Loucy (cell line): ENCODE data around the gene EME2.

Source experiments
- H2AFZ ChIP-seq: fragments of 200-600 bp; sonication (generic); 2 replicates; pipeline ENCODE4 v1.6.0; 2016; ENCODE audit warnings: antibody characterized with exemption, mild to moderate bottlenecking, low read length, moderate library complexity
- H3F3A ChIP-seq: fragments of 200-600 bp; 2 replicates; pipeline ENCODE4 v1.6.0; 2016; ENCODE audit warnings: antibody characterized with exemption, low read depth, mild to moderate bottlenecking
- H3K27me3 ChIP-seq: fragments of 200-600 bp; sonication (generic); 2 replicates; pipeline ENCODE4 v1.6.1; 2014; ENCODE audit warnings: low read length, mild to moderate bottlenecking; ENCODE audit not compliant: insufficient read depth, poor library complexity, severe bottlenecking
- H3K36me3 ChIP-seq: fragments of 200-600 bp; sonication (generic); 2 replicates; pipeline ENCODE4 v1.6.1; 2016; ENCODE audit warnings: low read length; ENCODE audit not compliant: insufficient read depth
- H3K4me1 ChIP-seq: fragments of 200-600 bp; sonication (generic); 2 replicates; pipeline ENCODE4 v1.5.1; 2014; ENCODE audit warnings: low read length, mild to moderate bottlenecking; ENCODE audit not compliant: insufficient read depth, poor library complexity, severe bottlenecking
- H3K4me2 ChIP-seq: fragments of 200-600 bp; sonication (generic); 2 replicates; pipeline ENCODE4 v1.6.0; 2014; ENCODE audit warnings: antibody characterized with exemption, low read length, low read depth, mild to moderate bottlenecking; ENCODE audit not compliant: poor library complexity, severe bottlenecking
- H3K4me3 ChIP-seq: fragments of 200-600 bp; sonication (generic); 2 replicates; pipeline ENCODE4 v1.5.1; 2014; ENCODE audit warnings: low read length, mild to moderate bottlenecking, mixed read lengths; ENCODE audit not compliant: poor library complexity, severe bottlenecking
- H3K79me2 ChIP-seq: fragments of 200-600 bp; sonication (generic); 2 replicates; pipeline ENCODE4 v1.6.1; 2014; ENCODE audit warnings: low read length; ENCODE audit not compliant: insufficient read depth
- H3K9ac ChIP-seq: fragments of 200-600 bp; sonication (generic); 2 replicates; pipeline ENCODE4 v1.6.0; 2014; ENCODE audit warnings: mild to moderate bottlenecking, low read depth, low read length, moderate library complexity; ENCODE audit not compliant: poor library complexity, severe bottlenecking
- H3K9me2 ChIP-seq: fragments of 200-600 bp; sonication (generic); replicated peaks from 2 replicates; pipeline ENCODE4 v1.6.1; 2016; ENCODE audit warnings: low read depth, low read length, mixed read lengths
- H3K9me3 ChIP-seq: fragments of 200-600 bp; sonication (generic); 2 replicates; pipeline ENCODE4 v1.6.1; 2014; ENCODE audit warnings: mild to moderate bottlenecking, antibody characterized with exemption, low read length, low read depth; ENCODE audit not compliant: insufficient read depth
- H4K20me1 ChIP-seq: fragments of 200-600 bp; sonication (generic); 2 replicates; pipeline ENCODE4 v1.6.0; 2014; ENCODE audit warnings: antibody characterized with exemption, low read length, mild to moderate bottlenecking; ENCODE audit not compliant: insufficient read depth, poor library complexity, severe bottlenecking
- EZH2phosphoT487 ChIP-seq: fragments of 200-600 bp; IDR thresholded peaks from 2 replicates; pipeline ENCODE4 v1.6.1; 2018; ENCODE audit warnings: antibody characterized with exemption, mild to moderate bottlenecking, moderate library complexity, borderline replicate concordance
- TF ChIP-seq, protein P1 (sequence below): fragments of 200-600 bp; sonication (generic); conservative IDR thresholded peaks from 2 replicates; pipeline ENCODE4 v1.5.1; 2014; ENCODE audit warnings: mild to moderate bottlenecking, antibody characterized with exemption, low read length

The EME2 gene

DNA sequence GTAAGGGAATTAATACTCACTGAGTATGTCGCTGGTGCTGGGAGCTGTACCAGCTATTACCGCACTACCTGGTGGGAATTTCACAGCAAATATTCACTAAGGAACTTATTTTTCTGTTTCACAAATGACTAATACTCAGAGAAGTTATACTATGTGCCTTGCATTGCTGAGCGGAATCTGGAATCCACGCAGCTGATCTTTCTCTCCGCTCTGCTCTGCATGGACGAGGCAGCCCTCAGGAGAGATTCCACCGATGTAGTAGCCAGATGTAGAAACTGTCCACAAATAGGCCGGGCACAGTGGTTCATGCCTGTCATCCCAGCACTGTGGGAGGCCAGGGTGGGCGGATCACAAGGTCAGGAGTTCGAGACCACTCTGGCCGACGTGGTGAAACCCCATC, 18.4 kb upstream of the EME2 start:
- Histone ChIP-seq H3K9me2 (no peaks in the 10 kb centered on the region), H3K27me3 (no peaks in the 10 kb centered on the region), H4K20me1 (no peaks in the 10 kb centered on the region), H3F3A (no peaks in the 10 kb centered on the region), H3K79me2 (no peaks in the 10 kb centered on the region), H3K4me3 (no peak overlapping the region), H3K36me3 (no peaks in the 10 kb centered on the region; the same call in 1 of the 2 replicates), H3K4me2 (no peak overlapping the region), H2AFZ (no peak overlapping the region), H3K9me3 (no peaks in the 10 kb centered on the region), H3K4me1 (no peaks in the 10 kb centered on the region), H3K9ac (no peak overlapping the region)
- TF ChIP-seq, protein P1, sequence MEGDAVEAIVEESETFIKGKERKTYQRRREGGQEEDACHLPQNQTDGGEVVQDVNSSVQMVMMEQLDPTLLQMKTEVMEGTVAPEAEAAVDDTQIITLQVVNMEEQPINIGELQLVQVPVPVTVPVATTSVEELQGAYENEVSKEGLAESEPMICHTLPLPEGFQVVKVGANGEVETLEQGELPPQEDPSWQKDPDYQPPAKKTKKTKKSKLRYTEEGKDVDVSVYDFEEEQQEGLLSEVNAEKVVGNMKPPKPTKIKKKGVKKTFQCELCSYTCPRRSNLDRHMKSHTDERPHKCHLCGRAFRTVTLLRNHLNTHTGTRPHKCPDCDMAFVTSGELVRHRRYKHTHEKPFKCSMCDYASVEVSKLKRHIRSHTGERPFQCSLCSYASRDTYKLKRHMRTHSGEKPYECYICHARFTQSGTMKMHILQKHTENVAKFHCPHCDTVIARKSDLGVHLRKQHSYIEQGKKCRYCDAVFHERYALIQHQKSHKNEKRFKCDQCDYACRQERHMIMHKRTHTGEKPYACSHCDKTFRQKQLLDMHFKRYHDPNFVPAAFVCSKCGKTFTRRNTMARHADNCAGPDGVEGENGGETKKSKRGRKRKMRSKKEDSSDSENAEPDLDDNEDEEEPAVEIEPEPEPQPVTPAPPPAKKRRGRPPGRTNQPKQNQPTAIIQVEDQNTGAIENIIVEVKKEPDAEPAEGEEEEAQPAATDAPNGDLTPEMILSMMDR, result no peak
- TF ChIP-seq EZH2phosphoT487, result no peak

DNA sequence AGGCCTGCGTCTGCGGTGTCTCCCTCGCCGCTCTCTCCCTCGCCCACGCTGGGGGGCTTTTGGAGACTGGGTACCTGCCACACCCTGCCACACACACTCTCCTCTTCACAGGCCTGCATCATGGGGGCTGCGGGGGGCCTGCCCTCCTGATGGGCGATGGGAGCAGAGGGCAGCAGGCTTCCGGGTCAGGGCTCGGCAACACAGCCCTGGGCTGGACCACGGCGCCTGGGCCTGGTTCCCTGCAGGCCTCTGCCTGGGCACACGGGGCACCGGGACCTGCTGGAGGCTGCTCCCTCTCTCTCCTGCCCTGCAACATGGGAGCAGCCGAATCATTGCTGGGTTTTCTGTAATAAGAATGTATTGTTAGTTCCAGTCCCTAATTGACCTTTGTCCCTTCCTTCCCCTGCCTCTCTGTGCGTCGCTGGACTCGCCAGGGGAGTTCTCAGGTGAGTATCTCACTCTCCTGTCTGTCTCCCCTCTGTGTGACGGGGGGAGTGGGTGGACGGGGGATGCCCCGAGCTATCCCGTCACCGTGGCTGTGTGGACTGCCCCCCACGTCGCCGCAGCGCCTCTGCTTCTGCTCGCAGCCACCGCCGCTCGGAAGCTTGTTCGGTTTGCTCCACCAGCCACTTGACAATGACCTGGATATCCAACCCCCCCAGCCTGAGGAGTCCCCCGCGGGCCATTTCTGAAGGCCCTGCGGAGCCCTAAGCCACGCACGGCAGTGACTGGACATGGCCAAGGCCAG, 14.7 kb upstream of the EME2 start:
- Histone ChIP-seq H3K9me3 (no peaks in the 10 kb centered on the region), H3K4me3 (no peak overlapping the region), H3K36me3 (no peaks in the 10 kb centered on the region), H3K27me3 (no peaks in the 10 kb centered on the region), H3K79me2 (no peaks in the 10 kb centered on the region), H3K9me2 (no peaks in the 10 kb centered on the region), H3F3A (no peaks in the 10 kb centered on the region), H4K20me1 (no peaks in the 10 kb centered on the region), H2AFZ (no peak overlapping the region), H3K4me2 (no peak overlapping the region), H3K4me1 (no peaks in the 10 kb centered on the region), H3K9ac (no peak overlapping the region)
- TF ChIP-seq, protein P1, result no peak

DNA sequence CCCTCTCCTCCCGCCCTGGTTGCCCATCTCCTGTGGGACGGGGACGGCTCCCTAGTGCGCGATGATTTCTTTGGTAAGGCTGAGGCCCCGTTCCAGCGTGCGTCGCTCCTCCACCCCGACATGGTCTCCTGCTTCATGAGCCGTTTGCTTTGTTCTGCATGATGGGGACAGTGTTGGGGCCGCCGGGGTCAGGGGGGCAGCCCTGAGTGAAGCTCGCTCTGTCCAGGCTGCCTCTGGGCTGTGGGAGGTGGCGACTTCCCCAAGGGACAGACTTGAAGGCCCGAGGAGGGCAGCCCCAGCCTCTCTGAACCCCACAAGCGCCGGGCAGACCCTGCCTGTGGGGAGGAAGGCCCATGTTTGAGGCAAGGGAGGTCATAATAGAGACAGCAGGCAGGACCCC, 13.7 kb upstream of the EME2 start:
- no peak overlapping the region for H3K9ac ChIP-seq
- H2AFZ ChIP-seq, result no peak overlapping the region
- H3K4me1 ChIP-seq, result no peaks in the 10 kb centered on the region
- no peaks in the 10 kb centered on the region for H3K36me3 ChIP-seq
- H3K4me2 ChIP-seq, result no peak overlapping the region
- no peaks in the 10 kb centered on the region for H3K79me2 ChIP-seq
- no peaks in the 10 kb centered on the region for H3K9me2 ChIP-seq
- H4K20me1 ChIP-seq, result no peaks in the 10 kb centered on the region
- no peak overlapping the region for H3K4me3 ChIP-seq
- no peaks in the 10 kb centered on the region for H3K27me3 ChIP-seq
- H3F3A ChIP-seq, result no peaks in the 10 kb centered on the region
- TF ChIP-seq, protein P1, result no peak
- no peak for TF ChIP-seq EZH2phosphoT487
- H3K9me3 ChIP-seq, result no peaks in the 10 kb centered on the region
